HepG2 (cell line): ENCODE measurements around the gene TMOD3. TPM values are rescaled to one million over a fixed set of nuclear protein-coding genes. Genes with fewer than 3 reads are reported as not detected.

ENCODE experiments used
- ATAC-seq: fragments of 200-7000 bp; cut with Tn5 transposase; 3 replicates; pipeline ENCODE4 v1.9.1; 2020; ENCODE audit warnings: mild to moderate bottlenecking, moderate library complexity
- BruUV-seq: library from RNA; stranded (reverse); fragments of 400-500 nt; replicated peaks from 2 replicates; lab custom pipeline; 2021; lab: Mats Ljungman, UMichigan
- CTCF ChIA-PET: fragments of 300-600 bp; formaldehyde crosslinking; extraction: SDS; loops from one replicate; lab custom pipeline; 2021; ENCODE audit warnings: low total read pairs, inconsistent platforms, low intra/inter-chr PET ratio; lab: Yijun Ruan, JAX
- POLR2A ChIA-PET: fragments of 350-600 bp; sonication (Branson Sonifier 250); formaldehyde crosslinking; loops from one replicate; lab custom pipeline; 2020; ENCODE audit warnings: antibody characterized with exemption, inconsistent platforms; lab: Yijun Ruan, JAX
- DNase-seq: peaks from one replicate; pipeline ENCODE4 v3.0.0-alpha.2; 2015; ENCODE audit warnings: low spot score
- FAIRE-seq: peaks from 3 replicates; lab custom pipeline; 2011; peaks lifted over from hg19 to GRCh38; lab: Jason Lieb, UNC
- H2AFZ ChIP-seq: one replicate; pipeline ENCODE4 v1.6.1; 2011; ENCODE audit warnings: low read length, inconsistent platforms
- H3K27ac ChIP-seq: fragments of 300-600 bp; 3 replicates; pipeline ENCODE4 v1.8.0; 2011; ENCODE audit warnings: mixed run types, mild to moderate bottlenecking, mixed read lengths, low read length, inconsistent platforms; ENCODE audit not compliant: insufficient read depth; ENCODE audit errors: extremely low read length
- H3K27me3 ChIP-seq, 2 experiments: fragments of 200-600 bp in 1 of 2; 2 replicates in 1 of 2; 3 replicates in 1 of 2; pipeline versions ENCODE4 v1.6.0 to v1.8.0; 2011; ENCODE audit warnings: low read length in 2 of 2, mild to moderate bottlenecking in 2 of 2, moderate library complexity in 2 of 2, inconsistent platforms in 1 of 2; ENCODE audit not compliant: insufficient read depth in 2 of 2, control insufficient read depth in 1 of 2
- H3K36me3 ChIP-seq, 2 experiments: fragments of 200-600 bp in 1 of 2; replicated peaks in 1 of 2; 2 replicates in 1 of 2; 3 replicates in 1 of 2; pipeline versions ENCODE4 v1.5.1 to v1.8.0; 2011; ENCODE audit warnings: low read length in 2 of 2, inconsistent platforms in 1 of 2; ENCODE audit not compliant: insufficient read depth in 2 of 2, control insufficient read depth in 1 of 2
- H3K4me1 ChIP-seq: 2 replicates; pipeline ENCODE4 v1.5.1; 2012; ENCODE audit warnings: low read length, inconsistent platforms; ENCODE audit not compliant: insufficient read depth
- H3K4me2 ChIP-seq: 2 replicates; pipeline ENCODE4 v1.6.0; 2011; ENCODE audit warnings: low read depth, low read length, inconsistent platforms
- H3K4me3 ChIP-seq, 3 experiments: fragments of 200-600 bp in 1 of 3; sonication (generic), shearing (Covaris generic) in 1 of 3; replicated peaks in 1 of 3; 2 replicates each; pipeline ENCODE4 v1.5.1; 2011 to 2016; ENCODE audit warnings: low read length in 3 of 3, inconsistent platforms in 2 of 3, low read depth in 2 of 3, mild to moderate bottlenecking in 2 of 3, control low read depth in 1 of 3, mixed read lengths in 1 of 3; ENCODE audit not compliant: insufficient read depth in 1 of 3
- H3K79me2 ChIP-seq: one replicate; pipeline ENCODE4 v1.6.1; 2011; ENCODE audit warnings: low read length, inconsistent platforms; ENCODE audit not compliant: insufficient read depth
- H3K9ac ChIP-seq: 2 replicates; pipeline ENCODE4 v1.6.0; 2011; ENCODE audit warnings: mild to moderate bottlenecking, low read depth, low read length, inconsistent platforms; ENCODE audit not compliant: insufficient read depth
- H3K9me3 ChIP-seq: 2 replicates; pipeline ENCODE4 v1.5.1; 2012; ENCODE audit warnings: mild to moderate bottlenecking, low read length
- H4K20me1 ChIP-seq: 2 replicates; pipeline ENCODE4 v1.6.0; 2011; ENCODE audit warnings: inconsistent platforms, mild to moderate bottlenecking, low read length, moderate library complexity; ENCODE audit not compliant: insufficient read depth
- GLMP ChIP-seq: sonication (generic); formaldehyde crosslinking; IDR thresholded peaks from 2 replicates; pipeline ENCODE4 v1.9.0; 2021; ENCODE audit warnings: missing genetic modification reagents, mild to moderate bottlenecking, borderline replicate concordance
- POLR2AphosphoS2 ChIP-seq: IDR thresholded peaks from 2 replicates; pipeline ENCODE4 v1.6.1; 2011; ENCODE audit warnings: low read depth, low read length, improper control_type of control experiment
- SIN3B ChIP-seq: fragments of 150-350 bp; IDR thresholded peaks from 2 replicates; pipeline ENCODE4 v1.6.1; 2014; ENCODE audit warnings: low read length
- WGBS: methylation state at CpG from one replicate; pipeline ENCODE4 v1.1.6; 2017; ENCODE audit warnings: low lambda C conversion rate; 5-methylcytosine and 5-hydroxymethylcytosine counted together
- in situ Hi-C: cut with HindIII; loops from 2 replicates; pipeline ENCODE4 v1.10.0; 2017; ENCODE audit warnings: low pct_unique_long_range_greater_than_20kb; ENCODE audit not compliant: extremely low pct_ligation_motif_present
- intact Hi-C: fragments of 100-400 bp; cut with micrococcal nuclease; formaldehyde crosslinking; loops from one replicate; pipeline ENCODE4 v1.10.0; 2022; ENCODE audit not compliant: unreplicated experiment
- polyA plus RNA-seq, 8 experiments: library from polyadenylated mRNA; depleted of rRNA in 3 of 8; stranded (reverse) in 7 of 8; unstranded in 1 of 8; fragments of >200 nt; fragmentation: Illumina TruSeq in 4 of 8; extraction: Trizol in 4 of 8; gene quantifications; 2 replicates each; pipeline versions ENCODE4 v1.2.1 to v1.2.3, GENCODE V29; 2011 to 2016; ENCODE audit warnings: low read depth in 4 of 8, missing spikeins in 1 of 8, mixed read lengths in 1 of 8; ENCODE audit not compliant: insufficient read depth in 1 of 8
- total RNA-seq, 5 experiments: library from RNA; depleted of rRNA; stranded (reverse); fragments of >200 nt; fragmentation: Illumina TruSeq; extraction: Trizol; gene quantifications; 2 replicates each; pipeline ENCODE4 v1.2.3, GENCODE V29; 2016; ENCODE audit warnings: low read depth in 1 of 5
- TF ChIP-seq, protein P1 (sequence below): sonication (generic); formaldehyde crosslinking; conservative IDR thresholded peaks from 2 replicates; pipeline ENCODE4 v1.4.0; 2020; ENCODE audit warnings: mild to moderate bottlenecking, missing genetic modification reagents, moderate library complexity
- TF ChIP-seq, protein P2 (sequence below): IDR thresholded peaks from 2 replicates; pipeline ENCODE4 v1.6.1; 2016; ENCODE audit warnings: missing compliant biosample characterization, missing genetic modification reagents, borderline replicate concordance
- TF ChIP-seq, protein P3 (sequence below): sonication (generic); formaldehyde crosslinking; IDR thresholded peaks from 2 replicates; pipeline ENCODE4 v1.5.0; 2020; ENCODE audit warnings: mild to moderate bottlenecking, missing genetic modification reagents, borderline replicate concordance

TMOD3 gene
- total and polyA plus RNA-seq, 2 of the 13 experiments (the other 11 are each of a cell fraction or from before 2014, with no cell fraction given) = 5.1 to 23.2 TPM

DNA sequence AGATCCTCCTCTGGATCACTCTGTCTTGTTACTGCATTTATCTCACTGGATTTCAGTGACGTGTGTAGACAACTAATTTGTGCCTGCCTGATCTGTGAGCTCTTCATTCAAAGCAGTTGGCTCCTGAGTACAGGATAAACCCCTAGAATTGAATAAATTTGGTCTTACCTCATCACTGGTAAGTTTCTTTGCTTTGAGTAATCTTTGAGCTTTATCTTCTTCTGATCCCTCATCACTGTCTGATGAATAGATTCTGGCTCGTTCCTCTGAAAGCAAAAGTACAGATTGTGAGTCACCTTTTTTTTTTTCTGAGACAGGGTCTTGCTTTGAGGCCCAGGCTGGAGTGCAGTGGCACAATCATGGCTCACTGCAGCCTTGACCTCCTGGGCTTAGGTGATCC lies 117.7 kb downstream of the TMOD3 start:
- TF ChIP-seq, protein P1, sequence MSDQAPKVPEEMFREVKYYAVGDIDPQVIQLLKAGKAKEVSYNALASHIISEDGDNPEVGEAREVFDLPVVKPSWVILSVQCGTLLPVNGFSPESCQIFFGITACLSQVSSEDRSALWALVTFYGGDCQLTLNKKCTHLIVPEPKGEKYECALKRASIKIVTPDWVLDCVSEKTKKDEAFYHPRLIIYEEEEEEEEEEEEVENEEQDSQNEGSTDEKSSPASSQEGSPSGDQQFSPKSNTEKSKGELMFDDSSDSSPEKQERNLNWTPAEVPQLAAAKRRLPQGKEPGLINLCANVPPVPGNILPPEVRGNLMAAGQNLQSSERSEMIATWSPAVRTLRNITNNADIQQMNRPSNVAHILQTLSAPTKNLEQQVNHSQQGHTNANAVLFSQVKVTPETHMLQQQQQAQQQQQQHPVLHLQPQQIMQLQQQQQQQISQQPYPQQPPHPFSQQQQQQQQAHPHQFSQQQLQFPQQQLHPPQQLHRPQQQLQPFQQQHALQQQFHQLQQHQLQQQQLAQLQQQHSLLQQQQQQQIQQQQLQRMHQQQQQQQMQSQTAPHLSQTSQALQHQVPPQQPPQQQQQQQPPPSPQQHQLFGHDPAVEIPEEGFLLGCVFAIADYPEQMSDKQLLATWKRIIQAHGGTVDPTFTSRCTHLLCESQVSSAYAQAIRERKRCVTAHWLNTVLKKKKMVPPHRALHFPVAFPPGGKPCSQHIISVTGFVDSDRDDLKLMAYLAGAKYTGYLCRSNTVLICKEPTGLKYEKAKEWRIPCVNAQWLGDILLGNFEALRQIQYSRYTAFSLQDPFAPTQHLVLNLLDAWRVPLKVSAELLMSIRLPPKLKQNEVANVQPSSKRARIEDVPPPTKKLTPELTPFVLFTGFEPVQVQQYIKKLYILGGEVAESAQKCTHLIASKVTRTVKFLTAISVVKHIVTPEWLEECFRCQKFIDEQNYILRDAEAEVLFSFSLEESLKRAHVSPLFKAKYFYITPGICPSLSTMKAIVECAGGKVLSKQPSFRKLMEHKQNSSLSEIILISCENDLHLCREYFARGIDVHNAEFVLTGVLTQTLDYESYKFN = no peak
- TF ChIP-seq POLR2AphosphoS2 = no peak
- TF ChIP-seq, protein P2, sequence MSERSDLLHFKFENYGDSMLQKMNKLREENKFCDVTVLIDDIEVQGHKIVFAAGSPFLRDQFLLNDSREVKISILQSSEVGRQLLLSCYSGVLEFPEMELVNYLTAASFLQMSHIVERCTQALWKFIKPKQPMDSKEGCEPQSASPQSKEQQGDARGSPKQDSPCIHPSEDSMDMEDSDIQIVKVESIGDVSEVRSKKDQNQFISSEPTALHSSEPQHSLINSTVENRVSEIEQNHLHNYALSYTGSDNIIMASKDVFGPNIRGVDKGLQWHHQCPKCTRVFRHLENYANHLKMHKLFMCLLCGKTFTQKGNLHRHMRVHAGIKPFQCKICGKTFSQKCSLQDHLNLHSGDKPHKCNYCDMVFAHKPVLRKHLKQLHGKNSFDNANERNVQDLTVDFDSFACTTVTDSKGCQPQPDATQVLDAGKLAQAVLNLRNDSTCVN (CRISPR knock-in tag) = no peak
- TF ChIP-seq, protein P3, sequence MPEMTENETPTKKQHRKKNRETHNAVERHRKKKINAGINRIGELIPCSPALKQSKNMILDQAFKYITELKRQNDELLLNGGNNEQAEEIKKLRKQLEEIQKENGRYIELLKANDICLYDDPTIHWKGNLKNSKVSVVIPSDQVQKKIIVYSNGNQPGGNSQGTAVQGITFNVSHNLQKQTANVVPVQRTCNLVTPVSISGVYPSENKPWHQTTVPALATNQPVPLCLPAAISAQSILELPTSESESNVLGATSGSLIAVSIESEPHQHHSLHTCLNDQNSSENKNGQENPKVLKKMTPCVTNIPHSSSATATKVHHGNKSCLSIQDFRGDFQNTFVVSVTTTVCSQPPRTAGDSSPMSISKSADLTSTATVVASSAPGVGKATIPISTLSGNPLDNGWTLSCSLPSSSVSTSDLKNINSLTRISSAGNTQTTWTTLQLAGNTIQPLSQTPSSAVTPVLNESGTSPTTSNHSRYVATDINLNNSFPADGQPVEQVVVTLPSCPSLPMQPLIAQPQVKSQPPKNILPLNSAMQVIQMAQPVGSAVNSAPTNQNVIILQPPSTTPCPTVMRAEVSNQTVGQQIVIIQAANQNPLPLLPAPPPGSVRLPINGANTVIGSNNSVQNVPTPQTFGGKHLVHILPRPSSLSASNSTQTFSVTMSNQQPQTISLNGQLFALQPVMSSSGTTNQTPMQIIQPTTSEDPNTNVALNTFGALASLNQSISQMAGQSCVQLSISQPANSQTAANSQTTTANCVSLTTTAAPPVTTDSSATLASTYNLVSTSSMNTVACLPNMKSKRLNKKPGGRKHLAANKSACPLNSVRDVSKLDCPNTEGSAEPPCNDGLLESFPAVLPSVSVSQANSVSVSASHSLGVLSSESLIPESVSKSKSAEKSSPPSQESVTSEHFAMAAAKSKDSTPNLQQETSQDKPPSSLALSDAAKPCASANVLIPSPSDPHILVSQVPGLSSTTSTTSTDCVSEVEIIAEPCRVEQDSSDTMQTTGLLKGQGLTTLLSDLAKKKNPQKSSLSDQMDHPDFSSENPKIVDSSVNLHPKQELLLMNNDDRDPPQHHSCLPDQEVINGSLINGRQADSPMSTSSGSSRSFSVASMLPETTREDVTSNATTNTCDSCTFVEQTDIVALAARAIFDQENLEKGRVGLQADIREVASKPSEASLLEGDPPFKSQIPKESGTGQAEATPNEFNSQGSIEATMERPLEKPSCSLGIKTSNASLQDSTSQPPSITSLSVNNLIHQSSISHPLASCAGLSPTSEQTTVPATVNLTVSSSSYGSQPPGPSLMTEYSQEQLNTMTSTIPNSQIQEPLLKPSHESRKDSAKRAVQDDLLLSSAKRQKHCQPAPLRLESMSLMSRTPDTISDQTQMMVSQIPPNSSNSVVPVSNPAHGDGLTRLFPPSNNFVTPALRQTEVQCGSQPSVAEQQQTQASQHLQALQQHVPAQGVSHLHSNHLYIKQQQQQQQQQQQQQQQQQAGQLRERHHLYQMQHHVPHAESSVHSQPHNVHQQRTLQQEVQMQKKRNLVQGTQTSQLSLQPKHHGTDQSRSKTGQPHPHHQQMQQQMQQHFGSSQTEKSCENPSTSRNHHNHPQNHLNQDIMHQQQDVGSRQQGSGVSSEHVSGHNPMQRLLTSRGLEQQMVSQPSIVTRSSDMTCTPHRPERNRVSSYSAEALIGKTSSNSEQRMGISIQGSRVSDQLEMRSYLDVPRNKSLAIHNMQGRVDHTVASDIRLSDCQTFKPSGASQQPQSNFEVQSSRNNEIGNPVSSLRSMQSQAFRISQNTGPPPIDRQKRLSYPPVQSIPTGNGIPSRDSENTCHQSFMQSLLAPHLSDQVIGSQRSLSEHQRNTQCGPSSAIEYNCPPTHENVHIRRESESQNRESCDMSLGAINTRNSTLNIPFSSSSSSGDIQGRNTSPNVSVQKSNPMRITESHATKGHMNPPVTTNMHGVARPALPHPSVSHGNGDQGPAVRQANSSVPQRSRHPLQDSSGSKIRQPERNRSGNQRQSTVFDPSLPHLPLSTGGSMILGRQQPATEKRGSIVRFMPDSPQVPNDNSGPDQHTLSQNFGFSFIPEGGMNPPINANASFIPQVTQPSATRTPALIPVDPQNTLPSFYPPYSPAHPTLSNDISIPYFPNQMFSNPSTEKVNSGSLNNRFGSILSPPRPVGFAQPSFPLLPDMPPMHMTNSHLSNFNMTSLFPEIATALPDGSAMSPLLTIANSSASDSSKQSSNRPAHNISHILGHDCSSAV (CRISPR knock-in tag) = no peak
- TF ChIP-seq SIN3B = no peak
- TF ChIP-seq GLMP = no peak
- CTCF ChIA-PET = no interaction called here
- BruUV-seq = no TSS peak
- POLR2A ChIA-PET = no interaction called here
- Histone ChIP-seq H3K27ac (no peak overlapping the region), H3K27me3 (no peaks in the 10 kb centered on the region), H3K4me1 (no peaks in the 10 kb centered on the region), H3K4me3 (no peak overlapping the region), H3K9ac (no peak overlapping the region), H2AFZ (no peak overlapping the region), H3K36me3 (peaks cover 39 to 78% of the 10 kb centered on the region in 2 experiments), H3K79me2 (peaks cover 8% of the 10 kb centered on the region), H3K4me2 (no peak overlapping the region), H3K9me3 (no peaks in the 10 kb centered on the region), H4K20me1 (no peaks in the 10 kb centered on the region; the same call in 1 of the 2 replicates)
- no peak for FAIRE-seq
- in situ Hi-C loops (no loop called here), intact Hi-C loops (no loop called here)
- 91% methylated on average over 2 of the region's 2 CpGs for WGBS
- no peak for DNase-seq
- no peak for ATAC-seq
